ENCODE data around the gene IER5. TPM values are rescaled to one million over a fixed set of nuclear protein-coding genes. Genes with fewer than 3 reads are reported as not detected.
A peak's percentile ranks its signal among the peaks of the same experiment; 100 is the strongest.

Gene IER5
- total RNA-seq, 1 experiment from 2014 or later, result 20.4 TPM

DNA sequence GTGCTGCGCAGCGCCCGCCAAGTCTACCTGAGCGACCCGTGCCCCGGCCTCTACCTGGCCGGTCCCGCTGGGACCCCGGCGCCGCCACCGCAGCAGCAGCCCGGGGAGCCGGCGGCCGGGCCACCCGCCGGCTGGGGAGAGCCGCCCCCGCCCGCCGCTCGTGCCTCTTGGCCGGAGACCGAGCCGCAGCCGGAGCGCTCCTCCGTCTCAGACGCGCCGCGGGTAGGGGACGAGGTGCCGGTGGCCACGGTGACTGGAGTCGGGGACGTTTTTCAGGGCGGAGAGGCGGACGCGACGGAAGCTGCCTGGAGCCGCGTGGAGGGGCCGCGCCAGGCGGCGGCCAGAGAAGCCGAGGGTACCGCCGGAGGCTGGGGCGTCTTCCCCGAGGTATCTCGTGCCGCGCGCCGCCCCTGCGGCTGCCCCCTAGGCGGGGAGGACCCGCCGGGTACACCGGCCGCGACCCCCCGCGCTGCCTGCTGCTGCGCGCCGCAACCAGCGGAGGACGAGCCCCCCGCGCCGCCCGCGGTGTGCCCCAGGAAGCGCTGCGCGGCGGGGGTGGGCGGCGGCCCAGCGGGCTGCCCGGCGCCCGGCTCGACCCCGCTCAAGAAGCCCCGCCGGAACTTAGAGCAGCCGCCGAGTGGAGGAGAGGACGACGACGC is 646 bp downstream of the IER5 start:
- TF ChIP-seq SIN3A (IDR thresholded peaks at IDR 0.05; ENCODE audit: borderline replicate concordance, insufficient read depth, low read depth, low read length) (no peak), POLR2AphosphoS5 (IDR thresholded peaks at IDR 0.05; ENCODE audit: low read depth, low read length) (no peak), TCF7L2 (IDR thresholded peaks at IDR 0.05; ENCODE audit: low read depth, low read length) (no peak)
- TF ChIP-seq, protein P1, sequence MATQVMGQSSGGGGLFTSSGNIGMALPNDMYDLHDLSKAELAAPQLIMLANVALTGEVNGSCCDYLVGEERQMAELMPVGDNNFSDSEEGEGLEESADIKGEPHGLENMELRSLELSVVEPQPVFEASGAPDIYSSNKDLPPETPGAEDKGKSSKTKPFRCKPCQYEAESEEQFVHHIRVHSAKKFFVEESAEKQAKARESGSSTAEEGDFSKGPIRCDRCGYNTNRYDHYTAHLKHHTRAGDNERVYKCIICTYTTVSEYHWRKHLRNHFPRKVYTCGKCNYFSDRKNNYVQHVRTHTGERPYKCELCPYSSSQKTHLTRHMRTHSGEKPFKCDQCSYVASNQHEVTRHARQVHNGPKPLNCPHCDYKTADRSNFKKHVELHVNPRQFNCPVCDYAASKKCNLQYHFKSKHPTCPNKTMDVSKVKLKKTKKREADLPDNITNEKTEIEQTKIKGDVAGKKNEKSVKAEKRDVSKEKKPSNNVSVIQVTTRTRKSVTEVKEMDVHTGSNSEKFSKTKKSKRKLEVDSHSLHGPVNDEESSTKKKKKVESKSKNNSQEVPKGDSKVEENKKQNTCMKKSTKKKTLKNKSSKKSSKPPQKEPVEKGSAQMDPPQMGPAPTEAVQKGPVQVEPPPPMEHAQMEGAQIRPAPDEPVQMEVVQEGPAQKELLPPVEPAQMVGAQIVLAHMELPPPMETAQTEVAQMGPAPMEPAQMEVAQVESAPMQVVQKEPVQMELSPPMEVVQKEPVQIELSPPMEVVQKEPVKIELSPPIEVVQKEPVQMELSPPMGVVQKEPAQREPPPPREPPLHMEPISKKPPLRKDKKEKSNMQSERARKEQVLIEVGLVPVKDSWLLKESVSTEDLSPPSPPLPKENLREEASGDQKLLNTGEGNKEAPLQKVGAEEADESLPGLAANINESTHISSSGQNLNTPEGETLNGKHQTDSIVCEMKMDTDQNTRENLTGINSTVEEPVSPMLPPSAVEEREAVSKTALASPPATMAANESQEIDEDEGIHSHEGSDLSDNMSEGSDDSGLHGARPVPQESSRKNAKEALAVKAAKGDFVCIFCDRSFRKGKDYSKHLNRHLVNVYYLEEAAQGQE (IDR thresholded peaks at IDR 0.05; ENCODE audit: insufficient read depth in 1 of 2, low read depth in 2 of 2, low read length in 1 of 2), result no peak
- ChIA-PET CTCF (no interaction called here), POLR2A (interaction anchor here (0.6 to 1.0 kb wide), 6 partner anchors 19 to 653 kb away, joined by 3 to 8 read pairs (median 4); no protein-coding TSS in a partner anchor)
- ATAC-seq (peak; percentile 3), DNase-seq (ENCODE audit: low read depth, low spot score) (no peak)
- peaks cover 41% of the 10 kb centered on the region for H3K4me1 ChIP-seq (ENCODE audit: control insufficient read depth, insufficient read depth, low read length)
- TSS peak; percentile 89 for BruUV-seq (replicated peaks)
- no peaks in the 10 kb centered on the region for H3K27me3 ChIP-seq (ENCODE audit: control insufficient read depth, insufficient read depth, low read length)
- in situ Hi-C loops (cut with HindIII; ENCODE audit: low pct_unique_long_range_greater_than_20kb, low sequenced_read_pairs) (no loop called here), intact Hi-C loops (cut with micrococcal nuclease; ENCODE audit: unreplicated experiment) (no loop called here)
- peak overlapping the region; percentile 91 for H3K27ac ChIP-seq (ENCODE audit: low read length)
- no peaks in the 10 kb centered on the region for H3K9me3 ChIP-seq (ENCODE audit: control insufficient read depth, insufficient read depth, low read depth, low read length)
- H3K4me3 ChIP-seq (ENCODE audit: low read depth in 2 of 2, low read length in 2 of 2), result peak overlapping the region; percentile 80 to 94
- H3K36me3 ChIP-seq (ENCODE audit: control insufficient read depth, insufficient read depth, low read length), result peaks cover 15% of the 10 kb centered on the region

DNA sequence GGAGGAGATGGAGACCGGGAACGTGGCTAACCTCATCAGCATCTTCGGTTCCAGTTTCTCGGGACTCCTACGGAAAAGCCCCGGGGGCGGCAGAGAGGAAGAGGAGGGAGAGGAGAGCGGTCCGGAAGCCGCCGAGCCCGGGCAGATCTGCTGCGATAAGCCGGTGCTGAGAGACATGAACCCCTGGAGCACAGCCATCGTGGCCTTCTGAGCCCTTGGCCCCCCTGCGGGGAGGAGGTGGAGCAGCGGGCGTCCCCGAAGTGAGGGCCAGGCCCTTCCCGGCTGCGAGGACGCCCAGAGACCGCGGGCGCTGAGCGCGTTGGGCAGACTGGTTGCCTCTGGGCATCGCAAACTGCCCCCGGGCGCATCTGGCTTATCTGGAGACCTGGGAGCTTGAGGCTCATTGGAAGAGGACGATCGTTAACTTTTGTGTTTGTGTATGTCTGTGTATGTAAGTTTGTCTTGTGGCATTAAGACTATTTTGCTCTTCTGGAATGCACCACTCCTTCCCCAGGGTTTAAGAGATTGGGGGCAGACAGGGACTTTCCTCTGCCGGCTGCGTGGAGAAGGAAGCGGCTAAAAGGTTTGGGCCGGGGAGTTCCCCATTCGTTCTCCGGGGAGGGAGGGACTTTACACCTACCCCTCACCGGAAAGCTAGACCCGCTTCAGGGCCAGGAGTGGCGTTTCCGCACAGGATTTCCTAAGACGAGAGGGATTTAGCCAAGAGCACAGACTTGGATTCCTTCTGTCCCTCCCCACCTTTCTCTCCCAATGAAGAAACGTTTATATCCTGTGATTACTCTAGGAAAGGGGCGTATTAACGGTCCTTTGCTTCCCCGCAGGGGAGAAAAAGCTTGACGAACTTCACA is 1.4 kb downstream of the IER5 start:
- Histone ChIP-seq H3K27me3 (ENCODE audit: control insufficient read depth, insufficient read depth, low read length) (no peaks in the 10 kb centered on the region), H3K36me3 (ENCODE audit: control insufficient read depth, insufficient read depth, low read length) (peaks cover 15% of the 10 kb centered on the region), H3K4me3 (ENCODE audit: low read depth in 2 of 2, low read length in 2 of 2) (peak overlapping the region; percentile 80 to 94), H3K4me1 (ENCODE audit: control insufficient read depth, insufficient read depth, low read length) (peaks cover 45% of the 10 kb centered on the region), H3K27ac (ENCODE audit: low read length) (peak overlapping the region; percentile 91), H3K9me3 (ENCODE audit: control insufficient read depth, insufficient read depth, low read depth, low read length) (no peaks in the 10 kb centered on the region)
- intact Hi-C loops (cut with micrococcal nuclease; ENCODE audit: unreplicated experiment) (no loop called here), in situ Hi-C loops (cut with HindIII; ENCODE audit: low pct_unique_long_range_greater_than_20kb, low sequenced_read_pairs) (no loop called here)
- TF ChIP-seq POLR2AphosphoS5 (IDR thresholded peaks at IDR 0.05; ENCODE audit: low read depth, low read length) (0 out of 2 replicates have a peak, but pooled peaks have one; percentile 21), SIN3A (IDR thresholded peaks at IDR 0.05; ENCODE audit: borderline replicate concordance, insufficient read depth, low read depth, low read length) (0 out of 2 replicates have a peak, but pooled peaks have one; percentile 40), CTCF (IDR thresholded peaks at IDR 0.05) (no peak)
- ChIA-PET CTCF (interaction anchor here (1.1 kb wide), 1 partner anchor 52 kb away, joined by 4 read pairs; no protein-coding TSS in a partner anchor), POLR2A (interaction anchor here (0.7 kb wide), 1 partner anchor 73 kb away, joined by 3 read pairs; no protein-coding TSS in a partner anchor)
- BruUV-seq (replicated peaks), result no TSS peak
- DNase-seq (ENCODE audit: low read depth, low spot score) (no peak), ATAC-seq (peak; percentile 17)
